ENCODE measurements around the gene DUSP5. TPM values are rescaled to one million over a fixed set of nuclear protein-coding genes. Genes with fewer than 3 reads are reported as not detected.

DUSP5 gene
- total and polyA plus RNA-seq, 2 of the 8 experiments (the other 6 are each of a cell fraction or from before 2014, with no cell fraction given): 13.6 to 30.3 TPM

GRCh38 chr10:110448682-110449418, 48.9 kb upstream of the DUSP5 start:
- no peak overlapping the region for H3K4ac ChIP-seq (replicated peaks; ENCODE audit: insufficient read length, low read depth, low read length)
- no peaks in the 10 kb centered on the region for H3K79me2 ChIP-seq (ENCODE audit: control insufficient read depth in 1 of 2, insufficient read depth in 2 of 2, low read length in 2 of 2)
- TF ChIP-seq CHD2 (IDR thresholded peaks at IDR 0.05; ENCODE audit: low read length) (no peak), BACH1 (IDR thresholded peaks at IDR 0.05; ENCODE audit: low read length) (no peak), ASH2L (IDR thresholded peaks at IDR 0.05; ENCODE audit: low read length) (no peak), GTF2F1 (IDR thresholded peaks at IDR 0.05; ENCODE audit: borderline replicate concordance, low read depth, low read length) (no peak), RAD21 (IDR thresholded peaks at IDR 0.05 in 1 of 2, conservative IDR thresholded peaks at IDR 0.05 in 1 of 2; ENCODE audit: low read depth in 2 of 2, low read length in 2 of 2) (no peak), TBP (IDR thresholded peaks at IDR 0.05; ENCODE audit: low read depth, low read length) (no peak), JUN (IDR thresholded peaks at IDR 0.05; ENCODE audit: low read depth, low read length) (no peak), SP4 (IDR thresholded peaks at IDR 0.05; ENCODE audit: low read length) (no peak), CTBP2 (IDR thresholded peaks at IDR 0.05; ENCODE audit: borderline replicate concordance, insufficient read depth, insufficient read length, low read length) (no peak), ATF2 (IDR thresholded peaks at IDR 0.05; ENCODE audit: low read length) (no peak), ZNF274 (IDR thresholded peaks at IDR 0.05; ENCODE audit: borderline replicate concordance, extremely low read depth, low read length) (no peak)
- no peaks in the 10 kb centered on the region for H3K36me3 ChIP-seq (ENCODE audit: control insufficient read depth in 2 of 4, insufficient read depth in 4 of 4, low read length in 3 of 4)
- no peak overlapping the region for H2AFZ ChIP-seq (ENCODE audit: low read length)
- H3K14ac ChIP-seq (ENCODE audit: insufficient read length): no peak overlapping the region
- no peaks in the 10 kb centered on the region for H3K79me1 ChIP-seq (ENCODE audit: low read depth, low read length)
- no peak overlapping the region for H4K91ac ChIP-seq (replicated peaks; ENCODE audit: insufficient read length, low read length)
- H4K5ac ChIP-seq (ENCODE audit: insufficient read length, low read depth, low read length): no peak overlapping the region
- no peak overlapping the region for H3K18ac ChIP-seq (ENCODE audit: extremely low read depth, low read length)
- no peak overlapping the region for H4K8ac ChIP-seq (ENCODE audit: extremely low read depth, insufficient read depth, low read length)
- no peak overlapping the region for H2BK20ac ChIP-seq (ENCODE audit: low read length)
- no peaks in the 10 kb centered on the region for H3K9me3 ChIP-seq (ENCODE audit: insufficient read depth in 2 of 2, low read depth in 1 of 2, low read length in 1 of 2)
- H2BK120ac ChIP-seq (replicated peaks; ENCODE audit: low read depth, low read length): no peak overlapping the region
- no peak overlapping the region for H2BK15ac ChIP-seq (ENCODE audit: low read length)
- no peak overlapping the region for H2BK5ac ChIP-seq (ENCODE audit: low read depth, low read length)
- H3K27me3 ChIP-seq (replicated peaks in 1 of 4; ENCODE audit: control insufficient read depth in 3 of 4, extremely low read depth in 1 of 4, insufficient read depth in 3 of 4, low read length in 3 of 4): no peaks in the 10 kb centered on the region
- H3K56ac ChIP-seq (replicated peaks; ENCODE audit: insufficient read length, low read depth, low read length): no peak overlapping the region
- DNase-seq (ENCODE audit: low read depth in 1 of 2, low spot score in 2 of 2): no peak
- H3K4me1 ChIP-seq (replicated peaks in 1 of 4; ENCODE audit: control insufficient read depth in 3 of 4, insufficient read depth in 4 of 4, low read length in 3 of 4): no peaks in the 10 kb centered on the region
- FAIRE-seq: no peak
- ChIA-PET POLR2A (ENCODE audit: partially characterized antibody) (no interaction called here), CTCF (ENCODE audit: partially characterized antibody) (interaction anchor here (0.7 to 1.4 kb wide), 3 partner anchors 14 to 95 kb away, joined by 3 to 4 read pairs (median 3); no protein-coding TSS in a partner anchor)
- H3K23me2 ChIP-seq (ENCODE audit: low read depth, low read length): no peaks in the 10 kb centered on the region
- H3K4me2 ChIP-seq (ENCODE audit: insufficient read depth in 1 of 2, low read depth in 2 of 2, low read length in 2 of 2): no peak overlapping the region
- H2BK12ac ChIP-seq (ENCODE audit: low read depth, low read length): no peak overlapping the region
- H3K23ac ChIP-seq (ENCODE audit: insufficient read length): no peak overlapping the region
- H4K20me1 ChIP-seq (replicated peaks in 1 of 2; ENCODE audit: control insufficient read depth in 1 of 2, insufficient read depth in 2 of 2, low read length in 2 of 2): no peaks in the 10 kb centered on the region
- H3K4me3 ChIP-seq (ENCODE audit: extremely low read depth in 1 of 4, insufficient read depth in 2 of 4, low read depth in 3 of 4, low read length in 4 of 4): no peak overlapping the region
- no peak overlapping the region for H2AK5ac ChIP-seq (ENCODE audit: low read depth, low read length)
- H3K9ac ChIP-seq (replicated peaks in 1 of 4; ENCODE audit: extremely low read depth in 1 of 4, low read depth in 3 of 4, low read length in 3 of 4): no peak overlapping the region
- H3K27ac ChIP-seq (ENCODE audit: low read depth, low read length): no peak overlapping the region
- 86% methylated on average over 3 of the region's 3 CpGs; no CpG with 5 or more reads in 1 of the 2 experiments for WGBS, 2 experiments (ENCODE audit: extremely low coverage in 1 of 2, insufficient coverage in 1 of 2, insufficient read length in 1 of 2, insufficient replicate concordance in 2 of 2, low coverage in 1 of 2, low lambda C conversion rate in 2 of 2, missing lambda C conversion rate in 1 of 2)
